AG20443 (cell line): Measurements from ENCODE around the gene DACT2.

ENCODE experiments used
- DNase-seq: peaks from one replicate; pipeline ENCODE4 v3.0.0; 2012; ENCODE audit warnings: low spot score, mixed read lengths

DACT2 gene

GRCh38 chr6:168348186-168348585 is 28.6 kb upstream of the DACT2 start:
- no peak for DNase-seq

- DNase-seq = no peak
Observed at GRCh38 chr6:168347615-168348014, 28.0 kb upstream of the DACT2 start.

GRCh38 chr6:168347053-168347452 is 27.5 kb upstream of the DACT2 start:
- DNase-seq = no peak

- no peak for DNase-seq
Observed at GRCh38 chr6:168345896-168346754, 26.5 kb upstream of the DACT2 start.

- DNase-seq = no peak
Observed at GRCh38 chr6:168345266-168345665, 25.7 kb upstream of the DACT2 start.

- no peak for DNase-seq
Observed at GRCh38 chr6:168344338-168344737, 24.8 kb upstream of the DACT2 start.

- DNase-seq = no peak
Observed at GRCh38 chr6:168343239-168344150, 23.9 kb upstream of the DACT2 start.

- DNase-seq = no peak
Observed at GRCh38 chr6:168342636-168343035, 23.1 kb upstream of the DACT2 start.

- no peak for DNase-seq
Observed at GRCh38 chr6:168341280-168341900, 21.8 kb upstream of the DACT2 start.

- no peak for DNase-seq
Observed at GRCh38 chr6:168340819-168341218, 21.2 kb upstream of the DACT2 start.

GRCh38 chr6:168338777-168339176 is 19.2 kb upstream of the DACT2 start:
- no peak for DNase-seq

- no peak for DNase-seq
Observed at GRCh38 chr6:168336967-168337366, 17.4 kb upstream of the DACT2 start.

GRCh38 chr6:168333989-168334388 is 14.4 kb upstream of the DACT2 start:
- no peak for DNase-seq

GRCh38 chr6:168333491-168333890 is 13.9 kb upstream of the DACT2 start:
- no peak for DNase-seq

GRCh38 chr6:168333039-168333438 is 13.5 kb upstream of the DACT2 start:
- DNase-seq = no peak

- DNase-seq = no peak
Observed at GRCh38 chr6:168332020-168332419, 12.4 kb upstream of the DACT2 start.

GRCh38 chr6:168331058-168331457 is 11.5 kb upstream of the DACT2 start:
- no peak for DNase-seq

- no peak for DNase-seq
Observed at GRCh38 chr6:168330403-168330802, 10.8 kb upstream of the DACT2 start.

GRCh38 chr6:168328086-168328485 is 8.5 kb upstream of the DACT2 start:
- no peak for DNase-seq

- DNase-seq = no peak
Observed at GRCh38 chr6:168326294-168327261, 7.0 kb upstream of the DACT2 start.

GRCh38 chr6:168322966-168323365 is 3.4 kb upstream of the DACT2 start:
- DNase-seq = no peak
